Liver (tissue), 9 donors: Measurements from ENCODE around the gene PPFIBP1. TPM values are rescaled to one million over a fixed set of nuclear protein-coding genes. Genes with fewer than 3 reads are reported as not detected.

Experiments used
- DNase-seq: peaks from one replicate; pipeline ENCODE4 v3.0.0-alpha.2; 2017; ENCODE audit warnings: low spot score
- H3K27ac ChIP-seq, 2 donors: one replicate each; pipeline ENCODE4 v1.7.0; 2013; ENCODE audit warnings: inconsistent platforms in 2 of 2, low read length in 2 of 2, control low read depth in 1 of 2, low read depth in 1 of 2, mild to moderate bottlenecking in 1 of 2
- H3K27me3 ChIP-seq, 4 donors: one replicate each; pipeline versions ENCODE4 v1.6.1 to v1.7.0; 2013; ENCODE audit warnings: low read length in 3 of 4, inconsistent platforms in 1 of 4, mild to moderate bottlenecking in 1 of 4, moderate library complexity in 1 of 4; ENCODE audit not compliant: control insufficient read depth in 4 of 4, insufficient read depth in 4 of 4
- H3K36me3 ChIP-seq, 4 donors: one replicate each; pipeline versions ENCODE4 v1.6.1 to v1.7.0; 2013; ENCODE audit warnings: low read length in 3 of 4, mild to moderate bottlenecking in 3 of 4, low read depth in 1 of 4, moderate library complexity in 1 of 4; ENCODE audit not compliant: control insufficient read depth in 4 of 4, insufficient read depth in 3 of 4
- H3K4me1 ChIP-seq, 4 donors: one replicate each; pipeline versions ENCODE4 v1.6.1 to v1.7.0; 2013; ENCODE audit warnings: low read length in 3 of 4, mild to moderate bottlenecking in 3 of 4, moderate library complexity in 1 of 4; ENCODE audit not compliant: control insufficient read depth in 4 of 4, insufficient read depth in 4 of 4
- H3K4me3 ChIP-seq, 3 donors: one replicate each; pipeline versions ENCODE4 v1.6.1 to v1.7.0; 2013; ENCODE audit warnings: low read length in 3 of 3, control low read depth in 1 of 3, low read depth in 1 of 3, mild to moderate bottlenecking in 1 of 3
- H3K9ac ChIP-seq, 2 donors: one replicate each; pipeline ENCODE4 v1.7.0; 2013; ENCODE audit warnings: low read length in 2 of 2, mild to moderate bottlenecking in 2 of 2, moderate library complexity in 2 of 2, control low read depth in 1 of 2, low read depth in 1 of 2
- H3K9me3 ChIP-seq, 4 donors: one replicate each; pipeline versions ENCODE4 v1.6.1 to v1.7.0; 2013; ENCODE audit warnings: low read length in 3 of 4; ENCODE audit not compliant: control insufficient read depth in 4 of 4
- FOXA1 ChIP-seq: IDR thresholded peaks from 2 replicates; pipeline ENCODE4 v1.6.1; 2016; ENCODE audit warnings: antibody characterized with exemption
- GABPA ChIP-seq, 2 donors: IDR thresholded peaks in 1 of 2; conservative IDR thresholded peaks in 1 of 2; 2 replicates each; pipeline ENCODE4 v1.6.1; 2016; ENCODE audit warnings: antibody characterized with exemption in 2 of 2, mild to moderate bottlenecking in 1 of 2, moderate library complexity in 1 of 2
- HNF4G ChIP-seq: IDR thresholded peaks from 2 replicates; pipeline ENCODE4 v1.6.1; 2016; ENCODE audit warnings: antibody characterized with exemption
- JUND ChIP-seq, 2 donors: IDR thresholded peaks; 2 replicates each; pipeline ENCODE4 v1.6.1; 2016; ENCODE audit warnings: antibody characterized with exemption in 2 of 2
- NR2F2 ChIP-seq: IDR thresholded peaks from 2 replicates; pipeline ENCODE4 v1.6.1; 2016; ENCODE audit warnings: antibody characterized with exemption
- RAD21 ChIP-seq, 2 donors: IDR thresholded peaks; 2 replicates each; pipeline ENCODE4 v1.6.1; 2016; ENCODE audit warnings: antibody characterized with exemption in 2 of 2, mild to moderate bottlenecking in 2 of 2
- RXRA ChIP-seq, 2 donors: IDR thresholded peaks; 2 replicates each; pipeline ENCODE4 v1.6.1; 2017 to 2018; ENCODE audit warnings: antibody characterized with exemption in 2 of 2, mild to moderate bottlenecking in 1 of 2
- SP1 ChIP-seq: IDR thresholded peaks from 2 replicates; pipeline ENCODE4 v1.6.1; 2018; ENCODE audit warnings: antibody characterized with exemption, mild to moderate bottlenecking
- TAF1 ChIP-seq: conservative IDR thresholded peaks from 2 replicates; pipeline ENCODE4 v1.6.1; 2016; ENCODE audit warnings: antibody characterized with exemption, mild to moderate bottlenecking
- YY1 ChIP-seq: IDR thresholded peaks from 2 replicates; pipeline ENCODE4 v1.6.1; 2016; ENCODE audit warnings: antibody characterized with exemption, mild to moderate bottlenecking
- WGBS: extraction: QIAGEN DNeasy Blood & Tissue Kit; methylation state at CpG from one replicate; pipeline ENCODE4 v1.1.7; 2013; 5-methylcytosine and 5-hydroxymethylcytosine counted together
- polyA plus RNA-seq, 2 donors: library from polyadenylated mRNA; stranded (reverse) in 1 of 2; unstranded in 1 of 2; fragments of 200-250 nt in 1 of 2; fragments of >200 nt in 1 of 2; fragmentation: Nextera tagmentation in 1 of 2; extraction: Ambion mirVana in 1 of 2; gene quantifications; one replicate each; pipeline versions ENCODE4 v1.2.1 to v1.2.3, GENCODE V29; 2013 to 2015
- total RNA-seq, 2 donors: library from RNA; depleted of rRNA; stranded (reverse); fragments of >200 nt; gene quantifications; one replicate each; pipeline ENCODE4 v1.2.3, GENCODE V29; 2014
- TF ChIP-seq, protein P1 (sequence below): IDR thresholded peaks from 2 replicates; pipeline ENCODE4 v1.6.1; 2016; ENCODE audit warnings: antibody characterized with exemption
- TF ChIP-seq, protein P2 (sequence below): IDR thresholded peaks from 2 replicates; pipeline ENCODE4 v1.6.1; 2016; ENCODE audit warnings: antibody characterized with exemption, mild to moderate bottlenecking
- TF ChIP-seq, protein P3 (sequence below): IDR thresholded peaks from 2 replicates; pipeline ENCODE4 v1.6.1; 2016; ENCODE audit warnings: antibody characterized with exemption
- TF ChIP-seq, protein P4 (sequence below): fragments of 150-350 bp; IDR thresholded peaks from 2 replicates; pipeline ENCODE4 v1.5.1; 2017; ENCODE audit warnings: improper control_type of control experiment, low read depth, low read length; ENCODE audit not compliant: missing input control
- TF ChIP-seq, protein P5 (sequence below): IDR thresholded peaks from 2 replicates; pipeline ENCODE4 v1.6.1; 2016; ENCODE audit warnings: antibody characterized with exemption
- donor health status: healthy.
- donor health status: healthy.
- donor health status: healthy.
- donor health status: healthy.
- donor health status: healthy.

PPFIBP1 gene
- total and polyA plus RNA-seq, 4 donors = 10.5 to 65.8 (median 17.4) TPM

DNA sequence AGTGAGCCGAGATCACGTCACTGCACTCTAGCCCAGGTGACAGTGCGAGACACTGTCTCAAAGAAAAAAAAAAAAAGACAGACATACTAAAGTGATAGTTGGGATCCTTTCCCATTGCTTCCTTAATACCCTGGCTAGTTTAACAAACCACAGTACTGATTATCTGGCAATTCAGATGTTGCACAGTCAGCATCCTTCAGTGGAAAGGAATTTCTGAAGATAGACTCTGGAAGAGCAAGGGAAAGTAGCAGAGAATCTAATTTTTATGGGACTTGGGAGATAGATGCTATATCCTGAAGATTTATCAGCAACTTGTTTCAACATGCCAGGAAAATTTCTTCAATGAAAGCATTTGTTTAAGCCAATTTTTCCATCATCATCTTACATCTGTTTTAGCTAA, 6.5 kb upstream of the PPFIBP1 start:
- TF ChIP-seq, protein P1, sequence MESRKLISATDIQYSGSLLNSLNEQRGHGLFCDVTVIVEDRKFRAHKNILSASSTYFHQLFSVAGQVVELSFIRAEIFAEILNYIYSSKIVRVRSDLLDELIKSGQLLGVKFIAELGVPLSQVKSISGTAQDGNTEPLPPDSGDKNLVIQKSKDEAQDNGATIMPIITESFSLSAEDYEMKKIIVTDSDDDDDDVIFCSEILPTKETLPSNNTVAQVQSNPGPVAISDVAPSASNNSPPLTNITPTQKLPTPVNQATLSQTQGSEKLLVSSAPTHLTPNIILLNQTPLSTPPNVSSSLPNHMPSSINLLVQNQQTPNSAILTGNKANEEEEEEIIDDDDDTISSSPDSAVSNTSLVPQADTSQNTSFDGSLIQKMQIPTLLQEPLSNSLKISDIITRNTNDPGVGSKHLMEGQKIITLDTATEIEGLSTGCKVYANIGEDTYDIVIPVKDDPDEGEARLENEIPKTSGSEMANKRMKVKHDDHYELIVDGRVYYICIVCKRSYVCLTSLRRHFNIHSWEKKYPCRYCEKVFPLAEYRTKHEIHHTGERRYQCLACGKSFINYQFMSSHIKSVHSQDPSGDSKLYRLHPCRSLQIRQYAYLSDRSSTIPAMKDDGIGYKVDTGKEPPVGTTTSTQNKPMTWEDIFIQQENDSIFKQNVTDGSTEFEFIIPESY = no peak
- TF ChIP-seq TAF1 = no peak
- TF ChIP-seq NR2F2 = no peak
- no peak for TF ChIP-seq YY1
- TF ChIP-seq RXRA (IDR thresholded peaks at IDR 0.05) = no peak
- TF ChIP-seq JUND (IDR thresholded peaks at IDR 0.05) = no peak
- TF ChIP-seq, protein P2, sequence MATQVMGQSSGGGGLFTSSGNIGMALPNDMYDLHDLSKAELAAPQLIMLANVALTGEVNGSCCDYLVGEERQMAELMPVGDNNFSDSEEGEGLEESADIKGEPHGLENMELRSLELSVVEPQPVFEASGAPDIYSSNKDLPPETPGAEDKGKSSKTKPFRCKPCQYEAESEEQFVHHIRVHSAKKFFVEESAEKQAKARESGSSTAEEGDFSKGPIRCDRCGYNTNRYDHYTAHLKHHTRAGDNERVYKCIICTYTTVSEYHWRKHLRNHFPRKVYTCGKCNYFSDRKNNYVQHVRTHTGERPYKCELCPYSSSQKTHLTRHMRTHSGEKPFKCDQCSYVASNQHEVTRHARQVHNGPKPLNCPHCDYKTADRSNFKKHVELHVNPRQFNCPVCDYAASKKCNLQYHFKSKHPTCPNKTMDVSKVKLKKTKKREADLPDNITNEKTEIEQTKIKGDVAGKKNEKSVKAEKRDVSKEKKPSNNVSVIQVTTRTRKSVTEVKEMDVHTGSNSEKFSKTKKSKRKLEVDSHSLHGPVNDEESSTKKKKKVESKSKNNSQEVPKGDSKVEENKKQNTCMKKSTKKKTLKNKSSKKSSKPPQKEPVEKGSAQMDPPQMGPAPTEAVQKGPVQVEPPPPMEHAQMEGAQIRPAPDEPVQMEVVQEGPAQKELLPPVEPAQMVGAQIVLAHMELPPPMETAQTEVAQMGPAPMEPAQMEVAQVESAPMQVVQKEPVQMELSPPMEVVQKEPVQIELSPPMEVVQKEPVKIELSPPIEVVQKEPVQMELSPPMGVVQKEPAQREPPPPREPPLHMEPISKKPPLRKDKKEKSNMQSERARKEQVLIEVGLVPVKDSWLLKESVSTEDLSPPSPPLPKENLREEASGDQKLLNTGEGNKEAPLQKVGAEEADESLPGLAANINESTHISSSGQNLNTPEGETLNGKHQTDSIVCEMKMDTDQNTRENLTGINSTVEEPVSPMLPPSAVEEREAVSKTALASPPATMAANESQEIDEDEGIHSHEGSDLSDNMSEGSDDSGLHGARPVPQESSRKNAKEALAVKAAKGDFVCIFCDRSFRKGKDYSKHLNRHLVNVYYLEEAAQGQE = no peak
- no peak for TF ChIP-seq HNF4G
- TF ChIP-seq, protein P3, sequence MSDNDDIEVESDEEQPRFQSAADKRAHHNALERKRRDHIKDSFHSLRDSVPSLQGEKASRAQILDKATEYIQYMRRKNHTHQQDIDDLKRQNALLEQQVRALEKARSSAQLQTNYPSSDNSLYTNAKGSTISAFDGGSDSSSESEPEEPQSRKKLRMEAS = no peak
- no peak for TF ChIP-seq FOXA1
- no peak for TF ChIP-seq GABPA (IDR thresholded peaks at IDR 0.05 in 1 of 2, conservative IDR thresholded peaks at IDR 0.05 in 1 of 2)
- TF ChIP-seq SP1 = no peak
- Histone ChIP-seq H3K36me3 (no peaks in the 10 kb centered on the region), H3K9ac (no peak overlapping the region), H3K4me1 (no peaks in the 10 kb centered on the region), H3K27ac (no peak overlapping the region), H3K27me3 (no peaks in the 10 kb centered on the region), H3K9me3 (no peaks in the 10 kb centered on the region), H3K4me3 (no peak overlapping the region)
- WGBS = 91% methylated on average over 3 of the region's 3 CpGs
- no peak for DNase-seq

DNA sequence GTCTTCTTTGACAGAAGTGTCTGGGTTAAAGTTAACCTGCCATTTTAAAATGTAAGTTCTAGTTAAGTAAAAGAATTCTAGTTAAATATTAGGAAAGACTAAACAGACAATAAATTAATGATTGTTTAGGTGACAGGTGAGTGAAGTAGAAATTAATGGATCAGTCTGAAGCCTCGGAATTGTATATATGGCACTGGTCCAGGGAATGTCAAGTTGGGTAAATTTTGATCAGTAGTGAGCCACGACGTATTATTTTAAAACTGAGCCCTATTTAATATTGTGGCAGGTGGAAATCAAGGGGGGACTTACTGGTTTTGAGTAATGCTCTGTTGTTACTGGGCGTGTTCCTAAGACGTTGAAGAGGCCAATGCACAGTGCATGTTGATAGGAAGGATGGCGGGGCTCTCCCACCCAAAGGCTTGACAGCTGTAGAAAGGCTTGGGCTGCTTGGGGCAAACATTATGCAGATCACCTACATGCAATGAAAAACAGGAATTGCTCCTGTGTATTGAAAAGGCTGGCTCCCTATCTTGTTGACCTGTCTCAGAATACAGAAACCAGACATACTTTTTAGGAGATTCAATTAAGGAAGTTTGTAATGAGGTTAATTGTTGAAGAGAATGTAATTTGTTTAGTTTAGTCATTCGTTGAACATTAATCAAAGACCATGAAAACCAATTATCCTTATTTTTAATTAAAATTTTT, 5.9 kb upstream of the PPFIBP1 start:
- DNase-seq = no peak
- H3K4me1 ChIP-seq = peaks cover 0 to 2% (median under 1%) of the 10 kb centered on the region in 4 donors
- H3K9ac ChIP-seq = no peak overlapping the region
- 80% methylated on average over 7 of the region's 7 CpGs for WGBS
- no peak overlapping the region for H3K27ac ChIP-seq
- no peaks in the 10 kb centered on the region for H3K9me3 ChIP-seq
- TF ChIP-seq HNF4G (no peak), SP1 (no peak), GABPA (IDR thresholded peaks at IDR 0.05 in 1 of 2, conservative IDR thresholded peaks at IDR 0.05 in 1 of 2) (no peak), RAD21 (IDR thresholded peaks at IDR 0.05) (no peak), NR2F2 (no peak)
- TF ChIP-seq, protein P4, sequence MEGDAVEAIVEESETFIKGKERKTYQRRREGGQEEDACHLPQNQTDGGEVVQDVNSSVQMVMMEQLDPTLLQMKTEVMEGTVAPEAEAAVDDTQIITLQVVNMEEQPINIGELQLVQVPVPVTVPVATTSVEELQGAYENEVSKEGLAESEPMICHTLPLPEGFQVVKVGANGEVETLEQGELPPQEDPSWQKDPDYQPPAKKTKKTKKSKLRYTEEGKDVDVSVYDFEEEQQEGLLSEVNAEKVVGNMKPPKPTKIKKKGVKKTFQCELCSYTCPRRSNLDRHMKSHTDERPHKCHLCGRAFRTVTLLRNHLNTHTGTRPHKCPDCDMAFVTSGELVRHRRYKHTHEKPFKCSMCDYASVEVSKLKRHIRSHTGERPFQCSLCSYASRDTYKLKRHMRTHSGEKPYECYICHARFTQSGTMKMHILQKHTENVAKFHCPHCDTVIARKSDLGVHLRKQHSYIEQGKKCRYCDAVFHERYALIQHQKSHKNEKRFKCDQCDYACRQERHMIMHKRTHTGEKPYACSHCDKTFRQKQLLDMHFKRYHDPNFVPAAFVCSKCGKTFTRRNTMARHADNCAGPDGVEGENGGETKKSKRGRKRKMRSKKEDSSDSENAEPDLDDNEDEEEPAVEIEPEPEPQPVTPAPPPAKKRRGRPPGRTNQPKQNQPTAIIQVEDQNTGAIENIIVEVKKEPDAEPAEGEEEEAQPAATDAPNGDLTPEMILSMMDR = no peak
- TF ChIP-seq, protein P2 = no peak
- TF ChIP-seq, protein P5, sequence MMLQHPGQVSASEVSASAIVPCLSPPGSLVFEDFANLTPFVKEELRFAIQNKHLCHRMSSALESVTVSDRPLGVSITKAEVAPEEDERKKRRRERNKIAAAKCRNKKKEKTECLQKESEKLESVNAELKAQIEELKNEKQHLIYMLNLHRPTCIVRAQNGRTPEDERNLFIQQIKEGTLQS = no peak
- H3K36me3 ChIP-seq = no peaks in the 10 kb centered on the region
- H3K27me3 ChIP-seq = no peaks in the 10 kb centered on the region
- no peak overlapping the region for H3K4me3 ChIP-seq
